Panc1 (cell line): ENCODE measurements around the gene SMPD1. TPM values are rescaled to one million over a fixed set of nuclear protein-coding genes. Genes with fewer than 3 reads are reported as not detected.

Experiments used
- ATAC-seq: fragments of 200-7000 bp; cut with Tn5 transposase; 2 replicates; pipeline ENCODE4 v1.9.1; 2020; ENCODE audit warnings: mild to moderate bottlenecking, moderate library complexity
- BruUV-seq: library from RNA; stranded (reverse); fragments of 400-500 nt; replicated peaks from 2 replicates; lab custom pipeline; 2021; lab: Mats Ljungman, UMichigan
- CTCF ChIA-PET: fragments of 300-600 bp; sonication (Branson Sonifier 250); formaldehyde crosslinking; loops from one replicate; lab custom pipeline; 2022; ENCODE audit warnings: antibody characterized with exemption; lab: Charles Lee
- POLR2A ChIA-PET: fragments of 300-600 bp; sonication (Branson Sonifier 250); formaldehyde crosslinking; loops from one replicate; lab custom pipeline; 2022; ENCODE audit warnings: antibody characterized with exemption; lab: Charles Lee
- DNase-seq: peaks from one replicate; pipeline ENCODE4 v3.0.0-alpha.2; 2010; ENCODE audit warnings: low read depth, low spot score
- H3K27ac ChIP-seq: 2 replicates; pipeline ENCODE4 v1.5.1; 2011; ENCODE audit warnings: mild to moderate bottlenecking, low read length, inconsistent platforms
- H3K27me3 ChIP-seq: fragments of 200-500 bp; sonication (Bioruptor generic); 2 replicates; pipeline ENCODE4 v1.6.0; 2014; ENCODE audit warnings: low read length, inconsistent platforms; ENCODE audit not compliant: control insufficient read depth, insufficient read depth
- H3K36me3 ChIP-seq: fragments of 200-500 bp; sonication (Bioruptor generic); 2 replicates; pipeline ENCODE4 v1.5.1; 2014; ENCODE audit warnings: inconsistent platforms, mild to moderate bottlenecking, low read length, moderate library complexity; ENCODE audit not compliant: control insufficient read depth, insufficient read depth
- H3K4me1 ChIP-seq: 2 replicates; pipeline ENCODE4 v1.5.1; 2011; ENCODE audit warnings: inconsistent platforms, mild to moderate bottlenecking, low read length, moderate library complexity; ENCODE audit not compliant: control insufficient read depth, insufficient read depth
- H3K4me3 ChIP-seq, 2 experiments: 2 replicates each; pipeline ENCODE4 v1.5.1; 2011 to 2012; ENCODE audit warnings: low read depth in 2 of 2, low read length in 2 of 2, mild to moderate bottlenecking in 2 of 2, inconsistent platforms in 1 of 2, moderate library complexity in 1 of 2
- H3K9me3 ChIP-seq: fragments of 200-500 bp; sonication (Bioruptor generic); 2 replicates; pipeline ENCODE4 v1.5.1; 2014; ENCODE audit warnings: low read depth, mild to moderate bottlenecking, inconsistent platforms, low read length, moderate library complexity; ENCODE audit not compliant: control insufficient read depth, insufficient read depth
- POLR2AphosphoS5 ChIP-seq: IDR thresholded peaks from 2 replicates; pipeline ENCODE4 v1.6.1; 2012; ENCODE audit warnings: mild to moderate bottlenecking, low read depth, low read length, moderate library complexity
- SIN3A ChIP-seq: IDR thresholded peaks from 2 replicates; pipeline ENCODE4 v1.6.1; 2012; ENCODE audit warnings: low read depth, mild to moderate bottlenecking, low read length, moderate library complexity, borderline replicate concordance; ENCODE audit not compliant: insufficient read depth
- TCF7L2 ChIP-seq: IDR thresholded peaks from 2 replicates; pipeline ENCODE4 v1.6.1; 2011; ENCODE audit warnings: mild to moderate bottlenecking, low read depth, low read length, inconsistent platforms
- in situ Hi-C: cut with HindIII; loops from 2 replicates; pipeline ENCODE4 v1.10.0; 2016; ENCODE audit warnings: low sequenced_read_pairs, low pct_unique_long_range_greater_than_20kb
- intact Hi-C: fragments of 100-400 bp; cut with micrococcal nuclease; formaldehyde crosslinking; loops from one replicate; pipeline ENCODE4 v1.10.0; 2022; ENCODE audit not compliant: unreplicated experiment
- total RNA-seq: library from RNA; stranded (reverse); gene quantifications from one replicate; pipeline ENCODE4 v1.2.1, GENCODE V29; 2021; ENCODE audit not compliant: unreplicated experiment
- TF ChIP-seq, protein P1 (sequence below), 2 experiments: IDR thresholded peaks; 2 replicates each; pipeline ENCODE4 v1.6.1; 2011 to 2012; ENCODE audit warnings: low read depth in 2 of 2, control low read depth in 1 of 2, low read length in 1 of 2, mild to moderate bottlenecking in 1 of 2, moderate library complexity in 1 of 2; ENCODE audit not compliant: insufficient read depth in 1 of 2
- TF ChIP-seq, protein P2 (sequence below): fragments of 450-650 bp; IDR thresholded peaks from 2 replicates; pipeline ENCODE4 v1.5.1; 2017; ENCODE audit warnings: mild to moderate bottlenecking

SMPD1 gene
- total RNA-seq, 1 experiment from 2014 or later = 20.0 TPM

DNA sequence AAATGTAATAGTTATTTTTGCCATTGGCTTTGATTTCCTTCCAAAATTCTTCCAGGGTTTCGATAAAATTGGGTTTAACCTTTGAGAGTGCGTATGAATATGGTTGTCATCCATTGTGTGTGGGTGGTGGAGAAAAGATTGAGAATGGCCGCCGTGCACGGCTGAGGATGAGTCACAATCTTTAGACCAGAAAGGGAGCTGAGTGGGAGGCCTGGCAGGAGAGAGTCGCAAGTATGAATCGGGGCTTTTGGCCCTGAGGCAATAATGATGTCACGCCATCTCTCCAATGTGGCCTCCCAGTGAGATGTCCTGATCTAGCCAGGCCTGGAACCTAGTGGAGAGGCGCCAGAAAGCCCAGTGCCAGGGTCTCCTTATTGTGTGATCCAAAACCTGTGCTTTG lies 33.1 kb upstream of the SMPD1 start:
- no peaks in the 10 kb centered on the region for H3K36me3 ChIP-seq
- intact Hi-C loops = no loop called here
- ATAC-seq = peak; percentile 52; the same call in 1 of the 2 replicates
- in situ Hi-C loops = no loop called here
- BruUV-seq = no TSS peak
- H3K9me3 ChIP-seq = no peaks in the 10 kb centered on the region
- no peaks in the 10 kb centered on the region for H3K4me1 ChIP-seq
- H3K27me3 ChIP-seq = no peaks in the 10 kb centered on the region
- CTCF ChIA-PET = no interaction called here
- no peak for DNase-seq
- H3K4me3 ChIP-seq = no peak overlapping the region
- no peak overlapping the region for H3K27ac ChIP-seq
- TF ChIP-seq, protein P1, sequence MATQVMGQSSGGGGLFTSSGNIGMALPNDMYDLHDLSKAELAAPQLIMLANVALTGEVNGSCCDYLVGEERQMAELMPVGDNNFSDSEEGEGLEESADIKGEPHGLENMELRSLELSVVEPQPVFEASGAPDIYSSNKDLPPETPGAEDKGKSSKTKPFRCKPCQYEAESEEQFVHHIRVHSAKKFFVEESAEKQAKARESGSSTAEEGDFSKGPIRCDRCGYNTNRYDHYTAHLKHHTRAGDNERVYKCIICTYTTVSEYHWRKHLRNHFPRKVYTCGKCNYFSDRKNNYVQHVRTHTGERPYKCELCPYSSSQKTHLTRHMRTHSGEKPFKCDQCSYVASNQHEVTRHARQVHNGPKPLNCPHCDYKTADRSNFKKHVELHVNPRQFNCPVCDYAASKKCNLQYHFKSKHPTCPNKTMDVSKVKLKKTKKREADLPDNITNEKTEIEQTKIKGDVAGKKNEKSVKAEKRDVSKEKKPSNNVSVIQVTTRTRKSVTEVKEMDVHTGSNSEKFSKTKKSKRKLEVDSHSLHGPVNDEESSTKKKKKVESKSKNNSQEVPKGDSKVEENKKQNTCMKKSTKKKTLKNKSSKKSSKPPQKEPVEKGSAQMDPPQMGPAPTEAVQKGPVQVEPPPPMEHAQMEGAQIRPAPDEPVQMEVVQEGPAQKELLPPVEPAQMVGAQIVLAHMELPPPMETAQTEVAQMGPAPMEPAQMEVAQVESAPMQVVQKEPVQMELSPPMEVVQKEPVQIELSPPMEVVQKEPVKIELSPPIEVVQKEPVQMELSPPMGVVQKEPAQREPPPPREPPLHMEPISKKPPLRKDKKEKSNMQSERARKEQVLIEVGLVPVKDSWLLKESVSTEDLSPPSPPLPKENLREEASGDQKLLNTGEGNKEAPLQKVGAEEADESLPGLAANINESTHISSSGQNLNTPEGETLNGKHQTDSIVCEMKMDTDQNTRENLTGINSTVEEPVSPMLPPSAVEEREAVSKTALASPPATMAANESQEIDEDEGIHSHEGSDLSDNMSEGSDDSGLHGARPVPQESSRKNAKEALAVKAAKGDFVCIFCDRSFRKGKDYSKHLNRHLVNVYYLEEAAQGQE (IDR thresholded peaks at IDR 0.05; ENCODE audit: insufficient read depth in 1 of 2, low read depth in 2 of 2, low read length in 1 of 2) = no peak
- no peak for TF ChIP-seq TCF7L2
- TF ChIP-seq, protein P2, sequence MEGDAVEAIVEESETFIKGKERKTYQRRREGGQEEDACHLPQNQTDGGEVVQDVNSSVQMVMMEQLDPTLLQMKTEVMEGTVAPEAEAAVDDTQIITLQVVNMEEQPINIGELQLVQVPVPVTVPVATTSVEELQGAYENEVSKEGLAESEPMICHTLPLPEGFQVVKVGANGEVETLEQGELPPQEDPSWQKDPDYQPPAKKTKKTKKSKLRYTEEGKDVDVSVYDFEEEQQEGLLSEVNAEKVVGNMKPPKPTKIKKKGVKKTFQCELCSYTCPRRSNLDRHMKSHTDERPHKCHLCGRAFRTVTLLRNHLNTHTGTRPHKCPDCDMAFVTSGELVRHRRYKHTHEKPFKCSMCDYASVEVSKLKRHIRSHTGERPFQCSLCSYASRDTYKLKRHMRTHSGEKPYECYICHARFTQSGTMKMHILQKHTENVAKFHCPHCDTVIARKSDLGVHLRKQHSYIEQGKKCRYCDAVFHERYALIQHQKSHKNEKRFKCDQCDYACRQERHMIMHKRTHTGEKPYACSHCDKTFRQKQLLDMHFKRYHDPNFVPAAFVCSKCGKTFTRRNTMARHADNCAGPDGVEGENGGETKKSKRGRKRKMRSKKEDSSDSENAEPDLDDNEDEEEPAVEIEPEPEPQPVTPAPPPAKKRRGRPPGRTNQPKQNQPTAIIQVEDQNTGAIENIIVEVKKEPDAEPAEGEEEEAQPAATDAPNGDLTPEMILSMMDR = no peak
- no peak for TF ChIP-seq POLR2AphosphoS5
- TF ChIP-seq SIN3A = no peak
- POLR2A ChIA-PET = no interaction called here

DNA sequence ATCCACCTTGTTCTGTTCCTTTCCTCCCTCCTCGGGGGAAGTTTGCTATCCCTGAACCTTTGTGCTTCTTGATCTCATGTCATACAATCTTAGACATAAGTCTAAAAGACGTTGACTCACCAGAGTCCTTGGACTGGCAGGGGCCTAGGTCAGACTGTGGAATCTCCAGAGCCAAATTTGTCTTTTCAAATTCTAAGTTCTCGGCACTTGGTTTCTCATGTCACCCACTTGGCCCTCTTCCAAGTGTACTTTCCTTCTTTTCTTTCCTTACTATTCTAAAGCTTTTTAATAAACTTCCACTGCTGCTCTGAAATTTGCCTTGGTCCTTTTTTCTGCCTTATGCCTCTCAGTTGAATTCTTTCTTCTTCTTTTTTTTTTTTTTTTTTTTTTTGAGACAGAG lies 30.1 kb upstream of the SMPD1 start:
- no peaks in the 10 kb centered on the region; the same call in 1 of the 2 replicates for H3K27me3 ChIP-seq
- no TSS peak for BruUV-seq
- no peak overlapping the region for H3K4me3 ChIP-seq
- in situ Hi-C loops (no loop called here), intact Hi-C loops (no loop called here)
- H3K36me3 ChIP-seq = no peaks in the 10 kb centered on the region
- no peak for DNase-seq
- ChIA-PET CTCF (interaction anchor here (0.7 kb wide), 3 partner anchors 20 to 1808 kb away, joined by 5 to 10 read pairs (median 10); no protein-coding TSS in a partner anchor), POLR2A (no interaction called here)
- no peak overlapping the region for H3K27ac ChIP-seq
- no peak for ATAC-seq
- H3K9me3 ChIP-seq = no peaks in the 10 kb centered on the region
- no peaks in the 10 kb centered on the region for H3K4me1 ChIP-seq
- TF ChIP-seq POLR2AphosphoS5 (no peak), TCF7L2 (no peak), SIN3A (no peak)
- TF ChIP-seq, protein P1 (IDR thresholded peaks at IDR 0.05; ENCODE audit: insufficient read depth in 1 of 2, low read depth in 2 of 2, low read length in 1 of 2) = no peak
- TF ChIP-seq, protein P2 = no peak
